HG03135 (cell line): ENCODE measurements around the gene ADIPOR2.
"Not testable (repeated sequence)": the region's sequence is repeated elsewhere in the genome, so short reads cannot be mapped to it uniquely, and the experiment has no call there.

Experiments used
- ATAC-seq: cut with Tn5 transposase; IDR thresholded peaks from one replicate; pipeline ENCODE4 v1.9.1; 2021; ENCODE audit warnings: mild to moderate bottlenecking, moderate library complexity; ENCODE audit not compliant: unreplicated experiment

ADIPOR2 gene

DNA sequence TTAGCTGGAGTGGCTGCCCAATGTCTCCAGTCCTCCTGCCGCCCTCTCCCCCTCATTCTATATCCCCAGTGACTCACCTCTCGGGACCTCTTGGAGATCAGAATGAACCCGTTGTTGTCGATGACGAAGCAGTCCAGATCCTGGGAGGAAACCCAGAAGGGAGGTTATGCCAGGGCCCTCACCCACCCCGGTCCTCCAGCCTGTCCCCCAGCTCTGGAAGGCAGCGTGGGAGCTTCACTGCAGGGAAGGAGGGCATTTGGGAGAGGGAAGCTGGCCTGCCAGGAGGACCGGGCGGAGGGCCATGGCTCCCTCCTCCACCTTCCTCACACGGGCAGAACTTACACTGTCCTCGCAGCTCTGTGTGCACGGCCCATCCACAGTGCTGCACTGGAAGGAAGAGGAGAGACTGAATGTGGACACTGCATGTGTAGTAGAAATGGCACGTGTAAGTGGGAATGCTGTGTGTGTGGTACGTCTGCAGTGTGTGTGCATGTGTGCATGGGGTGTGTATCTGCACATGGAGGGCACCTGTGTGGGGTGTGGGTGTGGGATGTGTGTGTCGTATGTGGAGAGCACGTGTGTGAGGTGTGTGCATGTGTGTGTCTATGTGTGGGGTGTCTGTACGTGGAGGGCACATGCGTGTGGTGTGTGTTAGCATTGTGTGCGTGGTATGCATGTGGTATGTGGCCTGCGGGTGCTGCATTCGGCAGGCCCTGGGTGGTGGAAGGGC, 119.5 kb downstream of the ADIPOR2 start:
- ATAC-seq: no peak

DNA sequence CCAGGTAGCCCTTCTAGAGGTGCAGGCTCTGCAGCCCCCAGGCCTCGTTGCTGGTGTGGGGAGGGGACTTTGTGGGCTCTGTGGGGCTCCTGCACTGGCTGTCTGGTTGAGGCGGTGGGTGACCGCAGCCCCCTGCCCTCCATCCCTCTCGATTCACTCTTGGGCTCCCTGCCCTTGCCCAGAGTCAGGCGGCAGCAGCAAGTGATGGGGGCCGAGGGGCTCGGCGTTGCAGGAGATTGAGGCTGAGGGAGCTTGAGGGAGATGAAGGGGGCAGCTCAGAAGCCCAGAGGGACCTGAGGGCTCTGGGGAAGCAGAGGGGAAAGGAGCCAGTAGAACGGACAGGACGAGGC, 120.0 kb downstream of the ADIPOR2 start:
- no peak for ATAC-seq

DNA sequence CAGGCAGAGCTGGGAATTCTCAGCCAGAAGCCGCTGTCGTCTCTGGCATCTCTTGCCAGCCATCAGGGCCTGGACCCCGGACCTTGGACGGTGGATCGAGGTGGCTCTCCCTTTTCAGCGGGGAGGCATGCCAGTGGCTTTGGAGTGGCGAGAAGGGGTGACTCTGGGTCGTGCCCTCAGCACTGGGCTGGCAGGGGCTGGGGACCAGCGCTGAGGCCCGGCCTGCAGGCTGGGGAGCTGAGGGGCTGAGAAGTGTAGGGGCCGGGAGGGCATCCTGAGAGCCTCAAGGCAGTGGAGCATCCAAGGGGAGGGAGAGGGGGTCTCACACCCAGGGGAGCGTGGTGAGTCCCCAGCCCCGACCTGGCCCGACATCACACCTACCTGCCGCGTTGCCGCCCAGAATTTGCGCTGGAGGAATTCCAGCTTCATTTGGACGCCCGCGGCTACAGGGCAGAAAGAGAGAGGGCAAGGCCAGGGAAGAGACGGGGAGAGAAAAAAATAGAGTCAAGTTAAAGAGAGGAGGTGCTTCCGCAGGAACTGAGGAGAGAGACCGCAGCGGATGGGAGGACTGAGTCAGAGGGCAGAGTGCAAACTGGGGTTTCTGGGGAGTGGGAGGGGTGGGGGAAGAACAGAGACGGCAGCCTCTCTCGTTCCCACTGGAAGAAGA, 120.5 kb downstream of the ADIPOR2 start:
- ATAC-seq: no peak

DNA sequence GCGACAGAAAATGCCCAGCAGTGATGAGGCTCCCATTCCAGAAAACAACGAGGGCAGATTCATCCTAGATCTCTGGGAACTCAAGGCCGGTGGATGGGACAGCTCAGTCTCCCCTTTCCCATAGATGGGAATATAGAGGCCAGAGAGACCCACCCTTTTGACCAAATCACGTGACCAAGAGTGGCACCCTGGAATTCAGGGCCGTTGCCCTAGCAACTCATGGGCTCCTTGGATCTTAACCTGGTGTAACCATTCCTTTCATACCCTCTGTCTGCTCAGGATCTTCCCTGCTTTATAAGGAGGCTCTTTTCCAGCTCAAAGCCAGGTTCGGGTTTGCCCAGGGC, 121.0 kb downstream of the ADIPOR2 start:
- no peak for ATAC-seq

DNA sequence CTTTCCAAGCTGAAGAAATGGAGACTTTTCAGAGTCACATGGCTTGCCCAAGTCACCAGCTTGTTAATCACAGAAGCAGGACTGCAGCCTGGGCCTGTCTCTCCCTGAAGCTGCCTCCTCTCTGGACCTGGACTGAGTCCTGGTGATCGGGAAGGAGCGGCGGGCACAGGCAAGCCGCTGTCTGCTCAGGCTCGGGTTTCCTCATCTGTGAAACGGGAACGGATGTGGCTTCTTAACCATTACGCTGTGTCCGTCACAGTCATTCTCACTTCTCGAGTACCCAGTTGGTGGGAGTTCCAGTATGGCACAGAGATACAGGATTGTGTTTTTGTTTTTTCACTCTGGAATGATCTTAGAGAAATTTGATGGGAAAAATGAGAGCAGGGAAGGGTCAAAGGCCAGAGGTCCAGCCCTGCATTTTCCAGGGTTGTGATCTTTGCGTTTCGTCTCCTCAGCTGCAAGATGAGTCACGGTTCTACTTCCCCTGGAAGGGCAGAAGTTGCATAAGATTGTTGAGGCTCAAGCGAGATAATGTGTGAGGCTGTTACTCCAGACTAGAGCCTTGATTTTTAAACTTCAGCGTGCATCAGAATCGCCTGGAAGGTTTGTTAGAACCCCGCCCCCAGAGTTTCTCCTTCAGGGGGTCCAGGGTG, 121.9 kb downstream of the ADIPOR2 start:
- ATAC-seq: no peak

DNA sequence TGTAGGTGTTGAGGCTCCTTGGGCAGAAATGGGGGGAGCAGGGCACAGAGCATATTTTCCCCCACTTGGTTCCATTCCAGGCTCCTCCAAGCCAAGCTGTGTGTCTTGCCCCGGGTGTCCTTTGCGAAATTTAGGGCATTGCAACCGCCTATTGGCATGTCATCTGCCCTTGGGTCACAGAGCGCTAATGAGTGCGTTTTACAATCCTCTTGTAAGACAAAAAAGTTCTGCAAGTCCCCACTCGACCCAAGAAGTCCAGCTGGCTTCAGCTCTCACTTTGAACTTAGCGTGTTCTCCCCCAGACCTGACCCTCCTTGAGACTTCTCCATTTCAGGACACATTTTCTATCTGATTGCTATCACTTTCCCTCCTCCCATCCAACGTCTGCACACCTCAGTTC, 123.4 kb downstream of the ADIPOR2 start:
- no peak for ATAC-seq

DNA sequence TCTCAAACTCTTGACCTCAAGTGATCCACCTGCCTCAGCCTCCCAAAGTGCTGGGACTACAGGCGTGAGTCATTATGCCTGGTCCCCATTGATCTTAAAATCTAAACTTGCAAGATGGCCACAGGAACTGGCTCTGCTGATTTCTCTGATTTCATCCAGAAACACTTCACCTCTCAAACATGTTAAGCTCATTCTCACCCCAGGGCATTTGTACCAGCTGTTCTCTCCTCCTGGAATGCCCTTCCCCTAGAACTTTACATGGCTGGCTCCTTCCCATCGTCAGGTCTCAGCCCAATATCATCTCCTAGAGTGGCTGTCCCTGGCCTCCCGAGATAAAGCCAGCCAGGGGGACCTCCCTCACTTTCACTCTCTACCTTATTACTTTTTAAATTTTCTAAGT, 124.2 kb downstream of the ADIPOR2 start:
- no peak for ATAC-seq

DNA sequence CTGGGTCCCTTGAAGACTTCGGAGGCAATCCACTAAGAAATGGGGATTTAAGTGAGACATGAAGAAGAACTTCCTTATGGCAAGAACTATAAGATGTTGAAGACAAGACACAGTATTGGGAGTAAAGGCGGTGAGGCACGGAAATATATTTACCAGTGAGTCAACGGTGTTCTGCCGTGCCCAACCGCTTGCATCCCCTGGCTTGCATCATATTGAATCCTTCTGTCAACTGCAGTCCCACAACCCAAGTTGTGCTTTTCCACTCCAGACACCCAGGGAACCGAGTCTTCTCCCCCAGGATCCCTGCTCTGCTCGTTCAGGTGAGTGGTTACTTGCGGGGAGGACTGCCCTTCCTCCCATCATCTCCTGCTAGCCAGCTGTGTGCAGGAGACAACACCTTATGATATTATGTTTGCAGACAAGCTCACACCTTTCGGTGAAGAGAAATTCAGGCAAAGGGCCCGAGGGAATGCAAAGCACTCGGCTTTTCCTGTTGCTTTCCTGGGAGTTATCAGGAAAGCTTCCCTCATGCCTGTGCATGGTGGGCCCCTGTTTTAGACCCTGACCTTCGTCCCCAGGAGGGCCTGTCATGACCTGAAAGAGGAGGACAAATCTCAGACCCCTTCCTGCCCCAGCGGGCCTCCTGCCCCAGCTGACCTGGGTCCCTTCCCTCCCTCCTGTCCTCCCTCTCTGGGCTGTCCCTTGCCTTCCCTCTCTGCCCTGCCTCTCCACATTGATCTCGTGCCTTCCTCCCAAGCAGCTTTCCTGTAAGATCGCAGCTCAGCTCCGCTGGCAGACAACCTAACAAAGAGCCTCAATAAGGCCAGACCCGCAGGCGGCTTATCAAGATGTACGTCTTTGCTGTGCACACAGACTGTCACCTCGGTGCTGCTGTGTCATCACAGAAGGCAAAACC, 125.2 kb downstream of the ADIPOR2 start:
- no peak for ATAC-seq

DNA sequence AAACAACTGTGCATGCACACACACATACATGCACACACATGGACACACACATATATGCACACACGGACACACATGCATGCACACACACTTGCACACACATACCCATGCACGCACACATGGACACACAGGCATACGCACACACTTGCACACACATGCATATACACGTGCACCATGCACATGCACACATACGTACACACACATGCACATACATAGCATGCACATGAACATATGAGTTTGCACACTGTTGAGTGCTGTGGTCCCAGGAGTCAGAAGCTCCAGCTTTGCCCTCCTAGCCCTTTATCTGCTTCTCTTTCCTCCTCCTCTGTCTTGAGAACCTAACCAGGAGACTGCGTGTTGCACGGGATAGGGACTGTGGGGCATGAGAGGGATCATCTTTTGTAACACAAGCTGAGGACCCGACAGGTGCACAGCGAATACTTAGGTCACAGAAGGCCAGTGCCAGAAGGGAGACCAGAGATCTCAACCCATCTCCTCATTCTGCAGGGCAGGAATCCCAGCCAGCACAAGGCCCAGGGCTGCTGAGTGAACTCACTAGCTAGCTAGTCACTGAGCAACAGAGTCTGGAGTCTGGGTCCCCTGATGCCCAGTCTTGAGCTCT, 126.0 kb downstream of the ADIPOR2 start:
- ATAC-seq: no peak

DNA sequence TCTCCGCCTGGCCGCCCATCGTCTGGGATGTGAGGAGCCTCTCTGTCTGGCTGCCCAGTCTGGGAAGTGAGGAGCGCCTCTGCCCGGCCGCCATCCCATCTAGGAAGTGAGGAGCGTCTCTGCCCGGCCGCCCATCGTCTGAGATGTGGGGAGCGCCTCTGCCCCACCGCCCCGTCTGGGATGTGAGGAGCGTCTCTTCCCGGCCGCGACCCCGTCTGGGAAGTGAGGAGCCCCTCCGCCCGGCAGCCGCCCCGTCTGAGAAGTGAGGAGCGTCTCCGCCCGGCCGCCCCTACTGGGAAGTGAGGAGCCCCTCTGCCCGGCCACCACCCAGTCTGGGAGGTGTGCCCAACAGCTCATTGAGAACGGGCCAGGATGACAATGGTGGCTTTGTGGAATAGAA, 127.1 kb downstream of the ADIPOR2 start:
- ATAC-seq: not testable (repeated sequence)

DNA sequence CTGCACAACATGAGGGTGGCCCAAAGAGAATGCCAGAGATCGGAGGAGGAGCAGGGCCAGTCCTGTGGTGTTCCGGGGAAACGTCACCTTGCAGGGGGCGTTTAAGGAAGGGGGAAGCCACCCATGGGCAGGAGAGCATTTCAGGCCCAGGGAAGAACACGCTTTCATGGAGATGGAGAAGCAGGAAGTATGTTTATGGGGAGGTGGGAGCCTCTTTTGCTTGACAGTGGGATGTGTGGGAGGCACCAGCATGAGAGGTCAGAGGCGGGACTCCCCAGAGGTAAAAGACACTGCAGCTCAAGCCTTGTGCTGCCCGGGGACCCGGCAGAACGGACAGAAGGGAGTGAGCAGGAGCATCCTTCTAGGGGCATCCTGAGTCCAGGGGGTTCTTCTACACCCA, 128.2 kb downstream of the ADIPOR2 start:
- no peak for ATAC-seq

DNA sequence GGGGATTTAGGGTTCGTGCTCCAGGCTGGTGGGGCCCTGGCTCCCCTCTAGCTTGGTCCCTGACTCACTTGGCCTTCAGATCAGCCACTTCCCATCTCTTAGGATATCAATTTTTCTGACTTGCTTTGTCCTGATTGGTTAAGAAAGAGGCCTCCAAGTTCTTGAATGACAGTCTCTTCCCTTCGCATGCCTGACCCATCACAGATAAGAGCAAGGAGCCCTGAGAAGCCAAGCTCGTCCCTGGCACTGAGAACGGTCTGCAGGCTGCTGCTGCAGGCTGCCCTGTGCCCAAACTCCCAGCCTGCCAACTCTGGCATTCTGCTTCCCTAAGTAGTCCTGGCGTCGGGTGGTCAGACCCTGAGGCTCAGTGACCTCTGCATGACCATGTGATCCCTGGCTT, 128.7 kb downstream of the ADIPOR2 start:
- no peak for ATAC-seq

DNA sequence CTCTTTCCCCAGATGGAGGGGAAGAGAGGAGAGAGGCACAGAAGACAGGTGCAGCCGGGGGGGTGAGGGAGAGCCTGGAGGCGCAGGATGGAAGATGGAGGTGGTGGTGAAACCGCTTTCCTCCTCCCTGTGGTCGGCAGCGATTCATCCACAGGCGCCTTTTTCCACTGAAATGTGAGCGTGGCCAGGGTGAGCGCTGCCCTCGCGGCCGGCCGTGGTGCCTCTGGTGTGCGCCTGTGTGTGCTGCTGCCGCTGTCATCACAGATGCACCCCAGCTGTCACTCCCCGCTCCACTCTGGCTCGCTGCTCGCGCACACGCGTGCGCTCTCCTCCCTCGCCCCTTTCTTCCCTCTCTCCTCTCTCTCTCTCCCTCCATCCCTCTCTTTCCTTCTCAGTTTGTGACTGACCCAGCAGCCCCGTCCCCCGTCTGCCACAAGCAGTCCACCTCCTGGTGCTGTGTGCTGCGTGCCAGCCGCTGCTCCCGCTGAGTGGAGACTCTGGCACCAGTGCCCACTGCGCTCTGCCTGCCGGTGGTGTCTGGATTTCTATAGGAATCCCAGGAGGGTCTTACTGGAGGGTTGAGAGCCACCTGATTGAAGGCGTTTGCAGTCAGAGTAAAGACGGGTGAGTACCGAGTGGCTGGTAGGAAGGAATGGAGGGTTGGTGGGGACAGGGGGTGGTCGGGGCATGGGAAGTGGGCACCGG, 129.5 kb downstream of the ADIPOR2 start, which contains the start of gene LRTM2:
Gene LRTM2, plus strand, starts transcription at position 375 of the 705 bp plus-strand sequence. CDS start 7,584 bp downstream, outside the sequence.
- no peak for ATAC-seq

DNA sequence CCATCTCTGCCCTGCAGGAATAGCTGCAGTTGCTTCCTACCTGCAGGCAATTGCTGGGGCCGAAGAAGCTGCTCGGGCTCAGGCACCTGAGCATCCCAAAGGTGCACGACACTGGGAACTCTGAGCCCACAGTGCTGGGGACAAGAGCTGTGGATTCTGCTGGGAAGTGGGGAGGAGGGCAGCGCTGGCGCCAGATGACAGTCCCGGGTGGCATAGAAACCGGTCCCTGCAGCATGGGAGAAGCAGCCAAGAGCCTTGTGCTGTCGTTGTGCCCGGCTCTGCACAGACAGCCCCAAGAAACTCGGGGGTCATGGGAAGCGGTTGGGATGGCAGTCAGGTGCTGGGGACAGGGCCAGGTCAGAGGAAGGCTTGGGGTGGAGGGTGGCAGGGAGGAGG, 130.0 kb downstream of the ADIPOR2 start:
- ATAC-seq: no peak

DNA sequence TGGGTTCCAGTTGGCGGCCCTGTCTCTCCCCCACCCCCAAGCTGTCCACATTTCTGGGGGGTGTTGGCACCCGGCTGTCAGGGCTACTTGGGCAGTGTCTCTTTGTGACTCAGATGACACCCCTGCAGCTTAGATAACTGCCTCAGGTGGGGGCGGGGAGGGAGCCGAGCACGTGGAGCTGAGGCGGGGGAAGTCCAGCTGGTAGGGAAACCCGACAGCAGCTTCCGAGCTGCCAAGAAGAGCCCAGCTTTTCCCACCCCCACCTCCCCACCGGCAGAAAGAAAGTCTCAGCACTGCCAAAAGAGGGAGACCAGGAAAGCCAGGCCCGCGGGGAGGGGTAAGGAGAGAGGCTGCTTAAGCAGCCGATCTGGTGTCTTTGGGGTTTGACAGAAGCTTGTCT, 130.9 kb downstream of the ADIPOR2 start:
- ATAC-seq: no peak

DNA sequence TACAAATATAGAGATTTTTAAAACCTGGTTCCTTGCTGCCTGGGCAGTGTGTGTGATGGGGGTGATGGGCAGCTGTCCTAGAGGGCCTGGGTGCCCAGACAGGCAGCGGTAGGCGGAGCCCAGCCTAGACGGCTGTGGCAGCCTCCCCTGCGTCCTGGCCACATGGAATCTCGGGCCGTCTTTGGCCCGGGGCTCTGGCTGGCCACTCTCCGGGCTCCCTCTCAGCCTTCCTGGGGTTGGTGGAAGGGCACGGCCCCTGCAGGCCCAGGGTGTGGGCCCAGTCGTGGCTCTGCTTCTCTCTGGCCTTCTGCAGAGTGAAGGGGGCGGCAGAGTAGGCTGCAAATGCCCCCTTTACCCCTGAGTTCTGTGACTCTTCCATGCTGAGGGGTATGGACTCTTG, 131.8 kb downstream of the ADIPOR2 start:
- ATAC-seq: no peak

DNA sequence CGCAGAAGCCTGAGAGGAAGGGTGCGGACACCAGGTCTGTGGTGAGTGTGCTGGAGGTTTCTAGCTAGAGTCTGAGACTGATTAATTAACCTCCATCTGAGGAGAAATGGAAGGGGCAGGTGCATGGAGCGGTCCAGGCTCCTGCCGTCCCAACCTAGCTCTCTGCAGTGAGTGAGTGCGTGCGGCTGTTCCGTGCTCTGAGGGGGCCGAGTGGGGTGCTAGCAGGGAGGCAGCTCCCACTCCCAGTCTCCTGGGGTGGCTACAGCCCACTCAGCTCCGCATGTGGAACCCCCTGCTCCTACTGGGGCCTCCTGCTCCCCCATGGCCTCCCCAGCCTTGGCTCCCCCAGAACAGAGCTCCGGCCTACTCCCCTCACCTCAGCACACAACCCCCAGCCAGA, 132.4 kb downstream of the ADIPOR2 start:
- ATAC-seq: no peak

DNA sequence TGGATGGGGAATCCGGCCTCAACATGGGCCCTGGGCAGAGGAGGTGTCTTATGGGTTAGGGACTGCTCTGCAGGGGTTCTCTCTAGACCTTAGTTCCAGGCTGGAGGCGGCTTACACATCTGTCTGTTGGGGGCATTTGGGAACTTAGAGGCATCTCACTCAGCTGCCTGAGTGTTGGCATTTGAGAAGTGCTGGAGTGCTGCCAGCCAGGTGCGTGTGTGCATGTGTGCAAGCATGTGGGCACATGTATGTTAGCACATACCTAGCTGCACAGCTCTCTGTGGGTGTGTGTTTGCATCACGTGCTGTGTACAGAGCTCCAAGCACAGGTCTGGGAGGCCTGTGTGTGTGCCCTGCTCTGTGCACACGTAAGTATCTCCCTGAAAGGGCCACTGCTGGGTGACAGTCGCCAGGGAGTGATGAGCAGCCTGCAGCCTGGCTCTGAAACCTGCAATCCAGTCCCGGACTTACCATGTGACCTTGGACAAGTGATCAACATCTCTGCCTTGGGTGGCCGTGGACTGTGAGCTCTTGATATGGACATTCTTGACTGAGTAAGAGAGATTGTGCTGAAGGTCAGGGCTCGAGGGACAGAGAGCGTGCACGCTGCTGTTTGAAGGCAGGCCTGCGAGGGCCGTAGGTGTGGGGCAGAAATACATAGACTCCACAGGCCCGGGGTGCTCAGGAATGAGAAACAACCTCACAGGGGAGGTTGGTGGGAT, 134.7 kb downstream of the ADIPOR2 start:
- no peak for ATAC-seq

DNA sequence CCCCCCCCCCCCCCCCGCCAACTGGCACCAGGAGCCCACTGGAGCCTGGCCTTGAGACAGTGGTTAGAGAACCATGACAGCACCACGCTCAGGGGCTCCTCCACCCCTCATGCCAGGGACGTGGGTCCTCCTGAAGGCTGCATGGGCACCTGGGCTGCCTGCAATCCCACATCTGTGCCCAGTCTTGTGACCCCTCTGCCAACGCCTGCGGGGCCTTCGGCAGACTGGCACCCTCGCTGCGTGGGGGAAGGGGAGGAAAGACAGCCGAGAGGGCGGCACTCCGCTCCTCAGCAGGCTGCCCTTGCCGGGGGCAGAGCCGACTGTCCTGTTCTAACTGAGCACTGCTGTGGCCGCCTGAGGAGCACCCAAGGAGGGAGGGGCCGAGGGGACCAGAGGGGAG, 135.5 kb downstream of the ADIPOR2 start:
- ATAC-seq: no peak
